SU-DHL-6 (cell line): Measurements from ENCODE around the gene PHF1.
"Not testable (repeated sequence)": the region's sequence is repeated elsewhere in the genome, so short reads cannot be mapped to it uniquely, and the experiment has no call there.

ENCODE experiments used
- H2AFZ ChIP-seq: fragments of 200-600 bp; sonication (generic); 2 replicates; pipeline ENCODE4 v1.6.1; 2014; ENCODE audit warnings: low read depth, mild to moderate bottlenecking, moderate library complexity, mixed read lengths, antibody characterized with exemption, low read length; ENCODE audit not compliant: severe bottlenecking
- H3F3A ChIP-seq: fragments of 200-600 bp; shearing (Covaris generic); 2 replicates; pipeline ENCODE4 v1.6.0; 2016; ENCODE audit warnings: antibody characterized with exemption, mild to moderate bottlenecking; ENCODE audit not compliant: insufficient read depth
- H3K27ac ChIP-seq: fragments of 200-600 bp; sonication (generic); 2 replicates; pipeline ENCODE4 v1.5.1; 2016; ENCODE audit warnings: low read depth, mild to moderate bottlenecking, low read length, moderate library complexity, mixed read lengths
- H3K27me3 ChIP-seq: fragments of 200-600 bp; sonication (generic), shearing (Covaris generic); 2 replicates; pipeline ENCODE4 v1.6.0; 2014; ENCODE audit warnings: mild to moderate bottlenecking, low read length
- H3K36me3 ChIP-seq: fragments of 200-600 bp; sonication (generic); 2 replicates; pipeline ENCODE4 v1.6.1; 2014; ENCODE audit warnings: mild to moderate bottlenecking, low read length, mixed read lengths
- H3K4me2 ChIP-seq: fragments of 300-600, 200-600 bp; shearing (Covaris generic), sonication (generic); 2 replicates; pipeline ENCODE4 v1.6.0; 2014; ENCODE audit warnings: low read length, low read depth, mild to moderate bottlenecking; ENCODE audit not compliant: poor library complexity, severe bottlenecking
- H3K4me3 ChIP-seq: fragments of 200-600 bp; sonication (generic); 2 replicates; pipeline ENCODE4 v1.5.1; 2014; ENCODE audit warnings: antibody characterized with exemption, low read length, mild to moderate bottlenecking, mixed read lengths; ENCODE audit not compliant: insufficient read depth, poor library complexity, severe bottlenecking
- H3K79me2 ChIP-seq: fragments of 200-600 bp; sonication (generic); 2 replicates; pipeline ENCODE4 v1.6.1; 2014; ENCODE audit warnings: mild to moderate bottlenecking, low read length, moderate library complexity; ENCODE audit not compliant: insufficient read depth
- H3K9ac ChIP-seq: fragments of 200-600 bp; sonication (generic); 2 replicates; pipeline ENCODE4 v1.7.0; 2014; ENCODE audit warnings: mild to moderate bottlenecking, low read length
- H3K9me2 ChIP-seq: fragments of 200-600 bp; sonication (generic); replicated peaks from 2 replicates; pipeline ENCODE4 v1.6.1; 2014; ENCODE audit warnings: low read length; ENCODE audit not compliant: insufficient read depth
- H3K9me3 ChIP-seq: fragments of 200-600 bp; sonication (generic); 2 replicates; pipeline ENCODE4 v1.6.1; 2014; ENCODE audit warnings: low read length, mixed read lengths; ENCODE audit not compliant: insufficient read depth
- H4K20me1 ChIP-seq: fragments of 200-600 bp; sonication (generic); 2 replicates; pipeline ENCODE4 v1.6.1; 2014; ENCODE audit warnings: low read depth, mild to moderate bottlenecking, antibody characterized with exemption, low read length, moderate library complexity, mixed read lengths
- CTCF ChIP-seq: fragments of 200-600 bp; sonication (generic); IDR thresholded peaks from one replicate; pipeline ENCODE4 v1.5.1; 2017; ENCODE audit warnings: antibody characterized with exemption, mild to moderate bottlenecking, low read length, moderate library complexity; ENCODE audit not compliant: insufficient read depth, poor library complexity, severe bottlenecking
- EZH2phosphoT487 ChIP-seq: fragments of 200-600 bp; sonication (generic), shearing (Covaris generic); conservative IDR thresholded peaks from 2 replicates; pipeline ENCODE4 v1.6.1; 2018; ENCODE audit warnings: mild to moderate bottlenecking, antibody characterized with exemption, low read length, moderate library complexity, mixed read lengths

The PHF1 gene

GRCh38 chr6:33367009-33367714 is 43.7 kb upstream of the PHF1 start:
- no peaks in the 10 kb centered on the region for H3K79me2 ChIP-seq
- H3K9me3 ChIP-seq: no peaks in the 10 kb centered on the region
- TF ChIP-seq EZH2phosphoT487: no peak
- no peak for TF ChIP-seq CTCF
- H3K4me2 ChIP-seq: no peak overlapping the region
- no peak overlapping the region for H3K9ac ChIP-seq
- H3K27me3 ChIP-seq: no peaks in the 10 kb centered on the region
- H3K36me3 ChIP-seq: no peaks in the 10 kb centered on the region
- no peaks in the 10 kb centered on the region for H4K20me1 ChIP-seq
- no peak overlapping the region for H3K27ac ChIP-seq
- H3K9me2 ChIP-seq: no peaks in the 10 kb centered on the region
- H3F3A ChIP-seq: no peaks in the 10 kb centered on the region
- H2AFZ ChIP-seq: no peak overlapping the region
- H3K4me3 ChIP-seq: no peak overlapping the region

- H2AFZ ChIP-seq, H3K79me2 ChIP-seq, H3K9me2 ChIP-seq, H3F3A ChIP-seq, H3K27me3 ChIP-seq, H3K9ac ChIP-seq, H4K20me1 ChIP-seq, H3K36me3 ChIP-seq, H3K9me3 ChIP-seq, H3K4me3 ChIP-seq, H3K27ac ChIP-seq, H3K4me2 ChIP-seq: not testable (repeated sequence)
Observed at GRCh38 chr6:33367715-33368025, 43.1 kb upstream of the PHF1 start.

GRCh38 chr6:33371901-33372300 is 38.9 kb upstream of the PHF1 start:
- not testable (repeated sequence) for H3F3A ChIP-seq, H2AFZ ChIP-seq, H4K20me1 ChIP-seq, H3K9ac ChIP-seq, H3K27ac ChIP-seq, H3K79me2 ChIP-seq, H3K9me3 ChIP-seq, H3K27me3 ChIP-seq, H3K36me3 ChIP-seq, H3K9me2 ChIP-seq, H3K4me3 ChIP-seq, H3K4me2 ChIP-seq

GRCh38 chr6:33372526-33373123 is 38.2 kb upstream of the PHF1 start:
- Histone ChIP-seq H3F3A (no peaks in the 10 kb centered on the region), H3K9me3 (no peaks in the 10 kb centered on the region), H3K9ac (no peak overlapping the region), H3K79me2 (no peaks in the 10 kb centered on the region), H2AFZ (no peak overlapping the region), H3K27ac (no peak overlapping the region), H3K9me2 (no peaks in the 10 kb centered on the region), H3K4me3 (no peak overlapping the region), H4K20me1 (no peaks in the 10 kb centered on the region), H3K27me3 (no peaks in the 10 kb centered on the region), H3K4me2 (no peak overlapping the region), H3K36me3 (no peaks in the 10 kb centered on the region)
- TF ChIP-seq CTCF (no peak), EZH2phosphoT487 (no peak)
